Erythroblast (primary cell): ENCODE results near the gene KIDINS220.
A peak's percentile ranks its signal among the peaks of the same experiment; 100 is the strongest.

Experiments
- DNase-seq, 2 experiments: peaks; one replicate each; lab custom pipeline; 2025; lab: John Stamatoyannopoulos, UW
- GATA1 ChIP-seq: IDR thresholded peaks from 2 replicates; pipeline ENCODE4 v1.6.1; 2011; ENCODE audit warnings: low read depth, mild to moderate bottlenecking, control low read depth, low read length, moderate library complexity
- POLR2A ChIP-seq: IDR thresholded peaks from 2 replicates; pipeline ENCODE4 v1.6.1; 2011; ENCODE audit warnings: mild to moderate bottlenecking, low read length

KIDINS220 gene

DNA sequence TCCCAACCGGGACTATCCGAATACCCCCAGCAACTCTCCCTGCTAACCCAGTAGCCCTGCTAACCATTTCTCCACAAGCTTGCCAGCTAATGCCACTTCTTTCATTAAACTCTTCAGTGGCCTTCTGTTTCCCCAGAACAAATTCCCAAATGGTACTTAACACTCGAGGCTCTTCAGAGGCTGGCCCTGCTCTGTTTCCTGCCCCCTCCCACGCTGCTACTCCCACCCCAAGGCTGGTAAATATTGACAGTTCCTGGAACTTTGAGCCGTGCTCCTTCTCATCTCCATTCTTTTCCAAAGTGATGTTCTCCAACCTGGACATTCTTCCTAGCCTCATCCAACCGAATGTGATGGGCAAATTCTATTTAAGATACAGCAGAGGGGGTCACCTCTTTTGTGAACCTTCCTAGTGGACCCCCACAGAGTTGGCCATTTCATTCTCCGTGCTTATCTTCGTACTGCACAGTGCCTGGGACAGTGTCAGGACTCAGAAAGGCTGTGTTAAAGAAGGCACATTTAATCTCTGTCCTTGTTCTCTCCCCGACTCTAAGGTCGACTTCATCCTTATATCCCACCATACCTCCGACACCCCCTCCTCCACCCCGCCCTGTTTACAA is 3.2 kb upstream of the KIDINS220 start:
- TF ChIP-seq GATA1, result no peak
- TF ChIP-seq POLR2A, result no peak
- no peak for DNase-seq

DNA sequence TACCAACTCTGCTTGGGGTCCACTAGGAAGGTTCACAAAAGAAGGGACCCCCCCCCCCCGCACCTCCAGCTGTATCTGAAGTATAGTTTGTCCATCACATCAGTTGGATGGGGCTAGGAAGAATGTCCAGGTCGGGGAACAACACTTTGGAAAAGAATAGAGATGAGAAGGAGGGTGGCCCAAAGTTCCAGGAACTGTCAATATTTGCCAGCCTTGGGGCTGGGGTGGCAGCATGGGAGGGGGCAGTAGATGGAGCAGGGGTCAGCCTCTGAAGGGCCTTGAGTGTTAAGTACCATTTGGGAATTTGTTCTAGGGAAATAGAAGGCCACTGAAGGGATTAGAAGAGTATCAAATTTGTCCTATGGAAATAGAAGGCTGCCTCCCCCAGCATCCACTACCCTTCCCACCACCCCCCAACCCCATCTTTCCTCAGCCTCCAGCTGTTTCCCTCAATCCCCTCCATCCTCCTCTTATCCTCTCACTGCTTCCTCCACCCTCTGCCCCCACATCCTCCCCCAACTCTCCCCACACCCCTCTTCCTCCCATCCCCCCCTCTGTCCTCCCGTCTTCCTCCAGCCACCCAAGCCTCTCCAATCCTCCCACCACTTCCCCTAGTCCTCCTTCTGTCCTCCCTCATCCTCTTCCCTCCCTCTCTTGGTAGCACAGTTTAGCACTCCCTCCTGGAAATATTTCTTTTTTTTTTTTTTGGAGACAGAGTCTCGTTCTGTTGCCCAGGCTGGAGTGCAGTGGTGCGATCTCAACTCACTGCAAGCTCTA is 2.0 kb upstream of the KIDINS220 start:
- no peak for DNase-seq
- no peak for TF ChIP-seq POLR2A
- TF ChIP-seq GATA1, result no peak

- DNase-seq, result no peak
- TF ChIP-seq POLR2A, result no peak
- TF ChIP-seq GATA1, result no peak
Observed at GRCh38 chr2:8837795-8838140, 355 bp upstream of the KIDINS220 start.

DNA sequence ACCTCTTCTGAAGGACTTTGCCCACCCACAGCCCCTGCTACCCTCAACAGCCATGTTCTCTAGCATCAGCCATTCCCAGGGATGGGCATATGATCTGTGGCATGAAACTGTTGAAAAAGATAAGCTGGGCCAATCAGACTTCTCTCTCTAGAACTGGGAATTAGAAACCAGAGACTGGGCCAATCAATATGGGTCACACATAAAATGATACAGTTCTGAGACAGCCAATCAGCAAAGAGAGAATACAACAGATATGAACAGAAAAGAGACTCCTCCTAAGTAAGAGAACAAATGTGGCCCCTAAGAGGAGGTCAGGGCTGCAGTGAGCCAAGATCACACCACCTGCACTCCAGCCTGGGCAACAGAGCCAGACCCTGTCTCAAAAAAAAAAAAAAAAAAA is 2.1 kb downstream of the KIDINS220 start:
- peak in 1 of 2 experiments; percentile 45 for DNase-seq
- TF ChIP-seq POLR2A (no peak), GATA1 (no peak)

GRCh38 chr2:8833853-8834252 is 3.6 kb downstream of the KIDINS220 start:
- no peak for TF ChIP-seq POLR2A
- DNase-seq, result peak; percentile 28 to 44

GRCh38 chr2:8831516-8831915 is 5.9 kb downstream of the KIDINS220 start:
- no peak for DNase-seq
- TF ChIP-seq GATA1, result no peak
- TF ChIP-seq POLR2A, result no peak

DNA sequence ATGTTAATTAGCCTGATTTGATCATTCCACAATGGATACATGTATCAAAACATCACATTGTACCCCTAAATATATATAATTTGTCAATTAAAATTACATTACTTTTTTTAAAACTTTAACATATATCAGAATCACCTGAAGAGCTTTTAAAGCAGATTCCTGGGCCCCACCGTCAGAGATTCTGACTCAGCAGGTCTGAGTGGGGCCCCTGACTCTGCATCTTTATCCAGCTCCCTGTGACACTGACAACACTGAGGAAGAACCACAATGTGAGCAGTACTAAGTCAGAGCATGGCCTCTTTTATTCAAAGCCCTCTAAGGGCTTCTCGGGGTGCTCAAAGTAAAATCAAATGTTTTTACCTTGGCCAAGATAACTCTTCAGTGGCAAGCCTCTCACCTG is 9.7 kb downstream of the KIDINS220 start:
- DNase-seq, result peak; percentile 32 to 70
- TF ChIP-seq POLR2A (no peak), GATA1 (no peak)

DNA sequence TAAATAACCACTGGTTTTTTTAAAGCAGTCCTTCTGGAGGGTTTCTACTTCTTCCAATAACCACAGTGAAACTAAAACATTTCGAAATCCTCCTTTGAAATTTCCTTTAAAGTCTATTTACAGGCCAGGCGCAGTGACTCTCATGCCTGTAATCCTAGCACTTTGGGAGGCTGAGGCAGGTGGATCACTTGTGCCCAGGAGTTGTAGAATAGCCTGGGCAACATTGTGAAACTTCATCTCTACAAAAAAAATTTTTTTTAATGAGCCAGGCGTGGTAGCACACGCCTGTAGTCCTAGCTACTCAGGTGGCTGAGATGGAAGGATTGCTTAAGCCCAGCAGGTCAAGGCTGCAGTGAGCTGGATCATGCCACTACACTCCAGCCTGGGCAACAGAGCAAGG is 15.2 kb downstream of the KIDINS220 start:
- TF ChIP-seq POLR2A, result no peak
- no peak for TF ChIP-seq GATA1
- DNase-seq, result no peak

DNA sequence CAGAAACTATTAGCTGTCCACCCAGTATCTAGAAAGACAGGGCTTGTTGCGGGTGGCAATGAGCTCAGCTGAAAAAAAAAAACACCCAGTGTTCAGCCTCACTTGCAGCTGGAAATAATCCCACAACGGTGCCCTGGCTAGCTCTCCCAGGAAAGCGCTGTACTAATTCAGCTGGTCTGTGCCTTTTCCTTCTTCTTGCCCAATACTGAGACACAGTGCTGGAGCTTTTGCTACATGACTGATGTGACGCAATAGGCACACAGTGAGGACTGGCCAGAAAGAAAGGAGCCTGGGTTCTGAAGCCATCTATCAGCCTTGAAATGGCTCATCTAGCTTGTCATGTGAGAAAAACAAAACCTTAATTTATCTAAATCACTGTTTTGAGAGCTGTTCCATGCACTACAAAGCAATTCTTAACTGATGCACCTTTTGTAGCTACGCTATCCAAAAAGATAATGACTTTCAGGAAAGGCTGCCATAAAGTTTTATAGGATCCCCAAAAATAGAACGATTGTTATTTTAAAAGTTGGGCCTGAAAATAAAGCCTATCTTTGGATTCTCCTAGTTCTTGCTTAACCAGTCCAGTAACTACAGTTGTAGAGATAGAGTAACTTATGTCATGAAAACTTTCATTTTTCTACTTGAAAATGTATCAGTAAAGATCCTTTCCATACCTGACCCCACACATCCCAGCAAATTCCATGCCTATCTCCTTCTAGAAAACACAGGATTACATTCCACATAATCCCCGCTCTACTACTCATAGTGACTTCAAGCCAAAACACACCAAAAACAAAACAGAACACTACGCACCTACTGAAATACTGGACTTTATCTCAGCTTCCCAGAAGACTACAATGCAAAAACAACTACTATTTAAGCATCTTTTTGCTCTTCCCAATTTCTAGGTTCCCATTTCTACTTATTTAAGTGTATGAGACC is 15.9 kb downstream of the KIDINS220 start:
- DNase-seq, result no peak
- TF ChIP-seq GATA1 (no peak), POLR2A (no peak)

GRCh38 chr2:8819948-8820347 is 17.5 kb downstream of the KIDINS220 start:
- no peak for DNase-seq
- TF ChIP-seq POLR2A, result no peak
- no peak for TF ChIP-seq GATA1

DNA sequence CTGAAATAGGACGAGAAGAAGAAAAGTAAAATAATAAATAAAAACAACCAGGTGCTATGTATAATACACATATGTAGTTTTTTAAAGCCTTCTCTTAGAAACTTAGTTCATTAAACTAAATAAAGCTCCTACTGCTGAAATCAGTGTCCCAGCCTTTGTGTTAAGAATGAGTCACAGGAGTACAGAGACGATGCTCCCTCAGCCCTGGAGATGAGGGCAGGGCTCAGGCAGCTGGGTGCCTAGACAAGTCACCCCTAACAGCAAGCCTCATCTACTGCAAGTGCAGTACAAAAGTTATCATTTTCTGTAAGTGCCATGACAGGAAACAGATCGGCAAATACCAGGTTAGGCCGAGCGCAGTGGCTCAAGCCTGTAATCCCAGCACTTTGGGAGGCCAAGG is 18.2 kb downstream of the KIDINS220 start:
- no peak for DNase-seq
- no peak for TF ChIP-seq POLR2A
- TF ChIP-seq GATA1, result no peak

DNA sequence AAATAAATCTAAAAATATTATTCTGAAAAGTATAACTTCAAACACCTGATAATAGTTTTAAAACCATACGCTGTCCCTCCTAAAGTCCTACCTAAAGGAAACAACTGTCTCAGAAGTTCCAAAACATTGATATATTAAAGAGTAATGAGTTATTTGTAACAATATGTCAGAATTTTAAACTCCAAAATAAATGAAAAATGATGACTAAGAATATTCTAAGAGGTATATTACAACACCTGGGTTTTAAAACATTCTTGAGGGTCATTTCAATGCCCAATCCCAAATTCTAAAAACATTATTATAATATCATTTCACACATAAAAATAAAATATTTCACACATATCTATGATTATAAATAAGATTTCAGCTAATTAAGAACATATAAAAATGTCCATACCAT is 20.2 kb downstream of the KIDINS220 start:
- no peak for DNase-seq
- TF ChIP-seq POLR2A, result no peak
- no peak for TF ChIP-seq GATA1

DNA sequence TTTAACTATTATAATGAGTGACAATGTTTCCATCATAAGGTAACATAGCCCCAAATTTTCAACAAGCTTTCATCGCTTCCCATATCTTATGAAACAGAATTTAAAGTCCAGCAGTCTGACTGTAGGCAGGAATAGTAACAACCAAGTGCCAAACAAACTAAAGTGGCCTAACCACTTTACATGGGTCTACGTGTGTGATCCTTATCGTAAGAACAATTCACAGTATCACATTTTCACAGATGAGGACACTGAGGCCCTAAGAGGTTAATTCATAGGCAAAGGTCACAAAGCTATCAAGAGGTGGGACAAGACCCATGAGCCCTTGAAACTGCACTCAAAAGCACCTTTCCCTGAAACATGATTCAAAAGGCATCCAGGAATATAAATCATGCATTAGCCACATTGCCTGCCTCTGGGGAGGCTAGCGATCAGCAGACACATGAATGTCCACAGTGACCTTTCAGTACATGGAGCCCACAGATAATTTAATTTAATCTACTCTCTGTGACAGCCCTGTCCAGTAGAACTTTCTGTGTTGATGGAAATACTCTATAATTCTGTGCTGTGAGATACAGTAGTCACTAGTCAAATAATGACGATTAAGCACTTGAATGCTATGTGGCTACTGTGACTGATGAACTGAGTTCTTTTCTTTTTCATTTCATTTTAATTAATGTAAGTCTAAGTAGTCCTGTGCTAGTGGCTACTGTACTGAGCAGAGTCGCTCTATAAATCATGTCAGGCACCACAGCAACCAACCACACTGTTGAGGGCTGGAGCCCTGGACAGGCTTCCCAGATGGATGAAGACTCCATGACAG is 30.3 kb downstream of the KIDINS220 start:
- TF ChIP-seq POLR2A (no peak), GATA1 (no peak)
- DNase-seq, result no peak
